Lung (tissue), 12 donors: ENCODE results near the gene OR13C5. TPM values are rescaled to one million over a fixed set of nuclear protein-coding genes. Genes with fewer than 3 reads are reported as not detected.
"Not testable (repeated sequence)": the region's sequence is repeated elsewhere in the genome, so short reads cannot be mapped to it uniquely, and the experiment has no call there.

Source experiments
- ATAC-seq: fragments of 200-7000 bp; cut with Tn5 transposase; one replicate; pipeline ENCODE4 v1.9.1; 2020; ENCODE audit warnings: moderate number of reproducible peaks; ENCODE audit not compliant: insufficient read depth, low FRiP score
- DNase-seq, 3 donors: peaks; one replicate each; pipeline ENCODE4 v3.0.0-alpha.2; 2013 to 2017
- H3K27ac ChIP-seq, 2 donors: one replicate each; pipeline ENCODE4 v1.5.1; 2013; ENCODE audit warnings: mild to moderate bottlenecking in 2 of 2, moderate library complexity in 2 of 2, control low read depth in 1 of 2, inconsistent platforms in 1 of 2, low read depth in 1 of 2, low read length in 1 of 2
- H3K27me3 ChIP-seq, 3 donors: one replicate each; pipeline ENCODE4 v1.5.1; 2013; ENCODE audit warnings: low read length in 2 of 3; ENCODE audit not compliant: control insufficient read depth in 3 of 3, insufficient read depth in 3 of 3
- H3K36me3 ChIP-seq, 4 donors: one replicate each; pipeline ENCODE4 v1.5.1; 2013; ENCODE audit warnings: low read length in 4 of 4, mild to moderate bottlenecking in 1 of 4, moderate library complexity in 1 of 4; ENCODE audit not compliant: control insufficient read depth in 4 of 4, insufficient read depth in 4 of 4
- H3K4me1 ChIP-seq, 5 donors: one replicate each; pipeline ENCODE4 v1.5.1; 2013; ENCODE audit warnings: low read length in 5 of 5, mild to moderate bottlenecking in 2 of 5, moderate library complexity in 1 of 5; ENCODE audit not compliant: control insufficient read depth in 5 of 5, insufficient read depth in 5 of 5
- H3K4me3 ChIP-seq: one replicate; pipeline ENCODE4 v1.5.1; 2013; ENCODE audit warnings: mild to moderate bottlenecking, control low read depth, moderate library complexity
- H3K9ac ChIP-seq, 2 donors: one replicate each; pipeline ENCODE4 v1.5.1; 2013; ENCODE audit warnings: low read length in 2 of 2, control low read depth in 1 of 2; ENCODE audit not compliant: insufficient read depth in 1 of 2
- H3K9me3 ChIP-seq, 4 donors: one replicate each; pipeline ENCODE4 v1.5.1; 2013; ENCODE audit warnings: low read length in 3 of 4, mild to moderate bottlenecking in 1 of 4, moderate library complexity in 1 of 4; ENCODE audit not compliant: control insufficient read depth in 4 of 4, insufficient read depth in 3 of 4
- CTCF ChIP-seq: IDR thresholded peaks from 2 replicates; pipeline ENCODE4 v1.5.1; 2012; ENCODE audit warnings: mild to moderate bottlenecking; ENCODE audit errors: control extremely low read depth, extremely low read depth
- WGBS, 2 donors: extraction: QIAGEN DNeasy Blood & Tissue Kit; methylation state at CpG; one replicate each; pipeline ENCODE4 v1.1.7; 2013; 5-methylcytosine and 5-hydroxymethylcytosine counted together
- polyA plus RNA-seq, 2 donors: library from polyadenylated mRNA; stranded (reverse); fragments of 200-250 nt; gene quantifications; one replicate each; pipeline ENCODE4 v1.2.1, GENCODE V29; 2013
- total RNA-seq, 2 donors: library from RNA; depleted of rRNA in 1 of 2; stranded (reverse); fragments of >200 nt in 1 of 2; gene quantifications; one replicate each; pipeline ENCODE4 v1.2.1, GENCODE V29; 2014 to 2021
- donor health status: control.
- donor health status: control.
- donor health status: Bipolar disorder and iron deficiency.
- donor health status: healthy.
- donor health status: DM: yes; HTN: yes; CAD: no.

Gene OR13C5
- total and polyA plus RNA-seq, 4 donors, result not detected

DNA sequence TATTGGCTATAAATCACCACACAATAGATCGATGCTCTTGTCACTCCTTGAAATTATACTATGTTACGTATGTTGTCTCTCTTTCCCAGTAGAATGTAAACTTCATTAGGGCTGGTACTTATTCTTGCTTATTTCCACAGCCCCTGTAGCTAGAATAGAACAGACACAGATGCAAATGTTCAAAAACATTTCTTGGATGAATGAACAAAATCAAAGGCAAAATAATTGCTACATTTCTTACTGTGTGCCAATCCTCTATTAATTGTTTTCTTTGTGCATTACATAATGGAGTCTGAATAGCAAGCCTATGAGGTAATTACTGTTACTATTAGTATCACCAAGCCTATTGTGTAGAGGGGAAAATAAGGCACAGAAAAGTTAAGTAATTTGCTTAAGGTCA is 6.9 kb upstream of the OR13C5 start:
- WGBS, 2 donors, result 86 to 92% methylated on average over 2 of the region's 2 CpGs
- no peak for ATAC-seq
- Histone ChIP-seq H3K27me3 (no peaks in the 10 kb centered on the region), H3K27ac (no peak overlapping the region), H3K4me1 (no peaks in the 10 kb centered on the region), H3K9me3 (no peaks in the 10 kb centered on the region), H3K9ac (no peak overlapping the region), H3K36me3 (no peaks in the 10 kb centered on the region), H3K4me3 (no peak overlapping the region)
- TF ChIP-seq CTCF, result no peak
- no peak for DNase-seq

DNA sequence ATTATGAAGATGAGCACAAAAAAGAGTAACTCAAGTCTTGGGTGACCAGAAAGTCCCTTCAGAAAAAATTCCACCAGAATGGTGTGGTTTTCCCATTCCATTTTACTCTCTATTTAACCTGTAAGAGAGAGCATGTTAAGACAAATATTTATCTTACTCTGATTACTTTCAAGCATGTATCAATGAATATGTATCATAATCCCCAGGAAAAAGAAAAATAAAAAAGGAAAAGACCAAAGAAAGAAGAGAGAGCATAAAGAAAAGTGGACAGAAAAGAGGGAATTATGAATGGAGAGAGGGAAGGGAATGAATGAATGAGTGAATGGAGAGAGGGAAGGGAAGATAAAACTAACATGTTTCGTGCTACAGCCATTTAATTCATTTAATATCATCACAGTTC is 6.3 kb upstream of the OR13C5 start, which contains the start of gene OR13C2:
OR13C2 (minus strand) TSS at position 101 of the 400 bp plus-strand sequence; CDS start at position 101, 0 bp downstream.
- not testable (repeated sequence) for H3K27me3 ChIP-seq, H3K9me3 ChIP-seq, H3K4me1 ChIP-seq, H3K27ac ChIP-seq, ATAC-seq, H3K4me3 ChIP-seq, DNase-seq, H3K9ac ChIP-seq, H3K36me3 ChIP-seq
- WGBS, 2 donors, result 63 to 66% methylated on average over 1 of the region's 1 CpG

GRCh38 chr9:104604801-104605200 is 5.6 kb upstream of the OR13C5 start:
- H3K36me3 ChIP-seq, result no peaks in the 10 kb centered on the region
- no peaks in the 10 kb centered on the region for H3K9me3 ChIP-seq
- DNase-seq, result no peak
- no peak for TF ChIP-seq CTCF
- no peak overlapping the region for H3K4me3 ChIP-seq
- H3K9ac ChIP-seq, result no peak overlapping the region
- no peak overlapping the region for H3K27ac ChIP-seq
- H3K27me3 ChIP-seq, result no peaks in the 10 kb centered on the region
- ATAC-seq, result no peak
- H3K4me1 ChIP-seq, result no peaks in the 10 kb centered on the region
- 72 to 83% methylated on average over 3 of the region's 3 CpGs for WGBS, 2 donors

GRCh38 chr9:104598749-104599148 is 464 bp downstream of the OR13C5 start:
- WGBS, 2 donors, result 81 to 85% methylated on average over 2 to 3 of the region's 3 CpGs
- not testable (repeated sequence) for H3K9me3 ChIP-seq, H3K36me3 ChIP-seq, ATAC-seq, H3K4me3 ChIP-seq, H3K27me3 ChIP-seq, DNase-seq, H3K27ac ChIP-seq, H3K4me1 ChIP-seq, H3K9ac ChIP-seq

GRCh38 chr9:104589626-104590025 is 9.6 kb downstream of the OR13C5 start:
- H3K27ac ChIP-seq, result no peak overlapping the region
- H3K27me3 ChIP-seq, result no peaks in the 10 kb centered on the region
- H3K4me3 ChIP-seq, result no peak overlapping the region
- WGBS, 2 donors, result 0 to 32% methylated on average over 1 of the region's 1 CpG
- H3K36me3 ChIP-seq, result no peaks in the 10 kb centered on the region
- H3K9ac ChIP-seq, result no peak overlapping the region
- DNase-seq, result no peak
- ATAC-seq, result no peak
- no peaks in the 10 kb centered on the region for H3K4me1 ChIP-seq
- TF ChIP-seq CTCF, result no peak
- peaks cover 0 to 4% (median 0%) of the 10 kb centered on the region in 4 donors for H3K9me3 ChIP-seq
